DND-41 (cell line): ENCODE results near the gene SLC25A13.

Experiments
- CTCF ChIP-seq: IDR thresholded peaks from 2 replicates; pipeline ENCODE4 v1.5.1; 2012; ENCODE audit warnings: borderline replicate concordance, low read length, moderate library complexity, mild to moderate bottlenecking; ENCODE audit not compliant: poor library complexity, severe bottlenecking; ENCODE audit errors: extremely low read depth
- EZH2 ChIP-seq: IDR thresholded peaks from 3 replicates; pipeline ENCODE4 v1.6.1; 2012; ENCODE audit warnings: borderline replicate concordance, low read depth, mild to moderate bottlenecking, moderate library complexity, low read length, inconsistent platforms; ENCODE audit not compliant: severe bottlenecking

- no peak for TF ChIP-seq CTCF
- TF ChIP-seq EZH2, result no peak
These were observed 68.5 kb downstream of the SLC25A13 start for GRCh38 chr7:96253441-96253840.
